NCI-H1930 (cell line): ENCODE results near the gene NBPF6.
A peak's percentile ranks its signal among the peaks of the same experiment; 100 is the strongest.
"Not testable (repeated sequence)": the region's sequence is repeated elsewhere in the genome, so short reads cannot be mapped to it uniquely, and the experiment has no call there.

Source experiments
- DNase-seq, 2 experiments: peaks; one replicate each; lab custom pipeline; 2025; lab: John Stamatoyannopoulos, UW

NBPF6 gene

GRCh38 chr1:108496856-108497255 is 46.7 kb downstream of the NBPF6 start:
- not testable (repeated sequence) for DNase-seq

GRCh38 chr1:108502138-108502537 is 52.0 kb downstream of the NBPF6 start:
- DNase-seq: no peak

DNA sequence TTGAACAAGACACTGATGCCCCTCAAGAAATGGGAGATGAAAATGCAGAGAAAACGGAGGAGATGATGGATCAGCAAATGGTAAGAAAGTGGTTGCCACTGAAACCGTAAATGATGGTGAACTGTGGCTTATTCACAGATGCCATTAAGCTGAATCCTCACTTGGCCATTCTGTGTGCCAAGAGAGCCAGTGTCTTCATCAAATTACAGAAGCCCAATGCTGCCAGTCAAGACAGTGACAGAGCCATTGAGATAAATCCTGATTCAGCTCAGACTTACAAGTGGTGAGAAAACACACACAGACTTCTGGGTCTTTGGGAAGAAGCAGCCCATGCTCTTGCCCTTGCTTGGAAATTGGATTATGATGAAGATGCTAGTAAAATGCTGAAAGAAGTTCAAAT is 52.5 kb downstream of the NBPF6 start:
- no peak for DNase-seq

- no peak for DNase-seq
These were observed 53.1 kb downstream of the NBPF6 start for GRCh38 chr1:108503062-108503733.

- DNase-seq: no peak
These were observed 54.3 kb downstream of the NBPF6 start for GRCh38 chr1:108504447-108504846.

DNA sequence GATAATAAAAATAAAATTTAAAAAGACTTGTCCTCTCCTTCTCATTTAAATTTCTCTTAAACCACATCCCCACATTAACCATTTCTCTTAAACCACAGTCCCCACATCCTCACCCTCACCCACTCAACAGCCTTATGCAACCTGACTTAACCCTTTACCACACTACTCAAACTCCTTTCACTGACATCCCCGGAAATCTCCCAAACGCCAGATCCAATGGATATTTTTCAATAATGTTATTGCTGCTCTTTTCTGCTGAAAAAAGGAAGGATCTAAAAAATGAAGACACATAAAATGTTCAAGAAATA is 55.6 kb downstream of the NBPF6 start:
- no peak for DNase-seq

DNA sequence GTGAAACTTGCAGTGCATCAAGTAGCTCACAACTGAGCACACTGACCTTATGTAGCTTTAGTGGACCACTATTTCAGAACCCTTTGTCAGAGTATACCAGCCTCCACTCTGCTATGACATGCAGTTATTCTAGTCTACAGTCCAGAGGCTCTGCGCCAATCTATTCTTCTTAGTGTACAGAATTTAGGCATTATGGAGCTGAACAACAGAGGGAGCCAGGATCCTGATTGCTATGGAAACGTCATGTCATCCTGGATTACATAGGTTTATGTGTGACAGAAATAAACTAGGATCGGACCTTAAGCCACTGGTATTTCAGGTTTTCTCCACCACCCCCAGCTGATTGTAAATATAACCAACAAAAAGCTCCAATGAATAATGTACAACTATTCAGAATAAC is 61.6 kb downstream of the NBPF6 start:
- no peak for DNase-seq

DNA sequence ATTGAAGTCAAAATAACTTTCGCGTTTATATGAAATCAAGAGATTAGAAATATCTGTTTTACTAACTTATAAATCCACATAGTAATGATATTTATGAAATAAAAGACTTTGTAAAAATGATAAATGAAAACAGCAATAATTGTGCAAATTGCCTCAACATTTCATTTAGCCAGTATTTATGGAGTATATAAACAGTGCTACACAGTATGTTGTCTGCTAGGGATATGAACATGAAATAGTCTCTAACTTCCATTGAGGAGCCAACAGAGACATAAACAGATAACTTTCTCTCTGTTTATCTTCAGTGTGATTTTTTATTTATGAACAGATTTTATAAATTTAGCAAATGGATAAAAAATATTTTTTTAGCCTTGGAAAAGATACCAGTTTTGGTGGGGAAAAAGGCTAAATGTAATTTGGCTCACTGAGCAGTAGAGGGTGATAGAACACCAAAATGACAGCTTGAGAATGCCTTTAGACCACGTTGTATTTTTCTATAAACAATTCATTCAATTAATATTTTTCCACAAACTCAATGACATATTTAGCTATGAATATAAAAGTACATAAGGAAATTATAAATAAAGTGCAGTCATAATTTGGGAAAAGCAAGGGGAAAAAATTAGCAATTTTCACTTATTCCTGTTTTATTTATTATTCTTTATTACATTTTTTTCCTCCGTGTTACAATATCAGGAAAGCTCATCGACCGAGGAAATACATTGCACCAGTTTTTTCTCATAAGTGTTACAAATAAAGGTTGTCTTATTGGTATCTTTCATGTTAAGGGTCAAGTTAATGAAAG is 62.3 kb downstream of the NBPF6 start:
- DNase-seq: peak in 1 of 2 experiments; percentile 6

DNA sequence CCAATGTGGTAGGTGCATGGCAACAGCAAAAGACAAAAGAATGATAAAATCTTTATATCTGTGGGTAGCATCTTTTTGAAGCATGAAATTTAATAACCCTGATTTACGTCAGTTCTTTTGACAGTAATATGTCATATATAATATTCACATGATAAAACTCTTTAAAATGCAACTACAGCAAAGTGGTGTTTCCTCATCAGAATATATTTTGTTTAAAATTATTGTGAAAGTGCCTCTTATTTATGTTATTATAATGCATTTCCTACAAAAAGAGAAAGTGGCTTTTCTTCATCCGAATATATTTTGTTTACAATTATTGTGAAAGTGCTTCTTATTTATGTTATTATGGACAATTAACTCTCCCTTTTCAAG is 62.9 kb downstream of the NBPF6 start:
- no peak for DNase-seq

DNA sequence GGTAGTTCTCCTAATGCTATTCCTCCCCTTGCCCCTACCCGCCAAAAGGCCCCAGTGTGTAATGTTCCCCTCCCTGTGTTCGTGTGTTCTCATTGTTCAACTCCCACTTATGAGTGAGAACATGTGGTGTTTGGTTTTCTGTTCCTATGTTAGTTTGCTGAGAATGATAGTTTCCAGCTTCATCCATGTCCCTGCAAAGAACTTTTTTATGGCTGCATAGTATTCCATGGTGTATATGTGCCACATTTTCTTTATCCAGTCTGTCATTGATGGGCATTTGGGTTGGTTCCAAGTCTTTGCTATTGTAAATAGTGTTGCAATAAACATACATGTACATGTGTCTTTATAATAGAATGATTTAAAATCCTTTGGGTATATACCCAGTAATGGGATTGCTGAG is 63.8 kb downstream of the NBPF6 start:
- DNase-seq: not testable (repeated sequence)

GRCh38 chr1:108517301-108517897 is 67.3 kb downstream of the NBPF6 start:
- not testable (repeated sequence) for DNase-seq
